AG04449 (cell line): ENCODE measurements around the gene COX7A2.

Source experiments
- CTCF ChIA-PET: fragments of 350-600 bp; formaldehyde crosslinking; extraction: SDS; loops from one replicate; lab custom pipeline; 2021; ENCODE audit warnings: antibody characterized with exemption; lab: Yijun Ruan, JAX
- POLR2A ChIA-PET: fragments of 400-600, 350-600 bp; formaldehyde crosslinking; extraction: SDS; loops from one replicate; lab custom pipeline; 2020; ENCODE audit warnings: antibody characterized with exemption, inconsistent platforms; lab: Yijun Ruan, JAX
- DNase-seq: peaks from one replicate; pipeline ENCODE4 v3.0.0-alpha.2; 2010; ENCODE audit warnings: low read depth, low spot score
- H3K4me3 ChIP-seq: 2 replicates; pipeline ENCODE4 v1.5.1; 2011; ENCODE audit warnings: low read depth, mild to moderate bottlenecking, control low read depth, low read length
- CTCF ChIP-seq: IDR thresholded peaks from one replicate; pipeline ENCODE4 v1.5.1; 2011; ENCODE audit warnings: mild to moderate bottlenecking, moderate library complexity, low read length, control low read depth, inconsistent platforms; ENCODE audit not compliant: insufficient read depth; ENCODE audit errors: missing control alignments

COX7A2 gene

GRCh38 chr6:75288023-75288422, 44.4 kb upstream of the COX7A2 start:
- CTCF ChIA-PET, result interaction anchor here (0.8 kb wide), 1 partner anchor 239 kb away, joined by 3 read pairs; no protein-coding TSS in a partner anchor
- POLR2A ChIA-PET, result no interaction called here
- DNase-seq, result no peak
- no peak for TF ChIP-seq CTCF
- no peak overlapping the region for H3K4me3 ChIP-seq

- TF ChIP-seq CTCF, result no peak
- H3K4me3 ChIP-seq, result no peak overlapping the region
- ChIA-PET POLR2A (no interaction called here), CTCF (no interaction called here)
- no peak for DNase-seq
Observed at GRCh38 chr6:75287424-75287823, 43.8 kb upstream of the COX7A2 start.

GRCh38 chr6:75286955-75287354, 43.4 kb upstream of the COX7A2 start:
- no peak for TF ChIP-seq CTCF
- H3K4me3 ChIP-seq, result no peak overlapping the region
- DNase-seq, result no peak
- ChIA-PET CTCF (no interaction called here), POLR2A (no interaction called here)

GRCh38 chr6:75285283-75285639, 41.7 kb upstream of the COX7A2 start:
- H3K4me3 ChIP-seq, result peak overlapping the region; percentile 84
- TF ChIP-seq CTCF, result no peak
- DNase-seq, result no peak
- ChIA-PET POLR2A (interaction anchor here (0.6 to 1.0 kb wide), 3 partner anchors 10 to 1482 kb away, joined by 3 to 4 read pairs (median 3); no protein-coding TSS in a partner anchor), CTCF (interaction anchor here (0.6 to 3.7 kb wide), 6 partner anchors 9 to 261 kb away, joined by 3 to 28 read pairs (median 4); no protein-coding TSS in a partner anchor)

GRCh38 chr6:75284632-75285282, 41.2 kb upstream of the COX7A2 start, which contains the start of gene TMEM30A:
Gene TMEM30A, minus strand, starts transcription at chr6:75284792. Its CDS starts 154 bp downstream, at chr6:75284638.
- peak; percentile 17 for TF ChIP-seq CTCF
- ChIA-PET POLR2A (interaction anchor here (0.6 to 1.0 kb wide), 4 partner anchors 9 to 1482 kb away, joined by 3 to 4 read pairs (median 3); no protein-coding TSS in a partner anchor), CTCF (interaction anchor here (0.6 to 3.7 kb wide), 8 partner anchors 9 to 262 kb away, joined by 3 to 28 read pairs (median 4); no protein-coding TSS in a partner anchor)
- DNase-seq, result peak; percentile 95
- peak within 1 kb of the TSS; percentile 84 for H3K4me3 ChIP-seq

- CTCF ChIA-PET, result interaction anchor here (1.2 to 3.7 kb wide), 6 partner anchors 13 to 262 kb away, joined by 3 to 28 read pairs (median 7); partner anchors contain the start of gene COX7A2
- no peak for TF ChIP-seq CTCF
- POLR2A ChIA-PET, result interaction anchor here (0.7 to 1.0 kb wide), 4 partner anchors 8 to 338 kb away, joined by 3 to 5 read pairs (median 3); partner anchors contain the start of gene COX7A2
- H3K4me3 ChIP-seq, result peak overlapping the region; percentile 84
- DNase-seq, result no peak
Observed at GRCh38 chr6:75283907-75284631, 40.5 kb upstream of the COX7A2 start.
